Endodermal cell (in vitro differentiated cells): Measurements from ENCODE around the gene HS3ST3B1. TPM values are rescaled to one million over a fixed set of nuclear protein-coding genes. Genes with fewer than 3 reads are reported as not detected.

Experiments used
- DNase-seq: peaks from one replicate; pipeline ENCODE4 v3.0.0-alpha.2; 2017
- H3K27ac ChIP-seq: 2 replicates; pipeline ENCODE4 v1.5.1; 2013; ENCODE audit warnings: mild to moderate bottlenecking, low read depth, low read length, moderate library complexity
- H3K27me3 ChIP-seq: 2 replicates; pipeline ENCODE4 v1.6.1; 2013; ENCODE audit warnings: mild to moderate bottlenecking, low read length, moderate library complexity; ENCODE audit not compliant: insufficient read depth, control insufficient read depth, poor library complexity, severe bottlenecking
- H3K36me3 ChIP-seq: 2 replicates; pipeline ENCODE4 v1.7.0; 2013; ENCODE audit warnings: mild to moderate bottlenecking, low read length, moderate library complexity; ENCODE audit not compliant: control insufficient read depth, insufficient read depth
- H3K4me1 ChIP-seq: one replicate; pipeline ENCODE4 v1.7.0; 2013; ENCODE audit warnings: low read length; ENCODE audit not compliant: control insufficient read depth, insufficient read depth
- H3K4me3 ChIP-seq: 2 replicates; pipeline ENCODE4 v1.5.1; 2013; ENCODE audit warnings: mild to moderate bottlenecking, low read length, moderate library complexity
- H3K9ac ChIP-seq: 2 replicates; pipeline ENCODE4 v1.6.1; 2013; ENCODE audit warnings: mild to moderate bottlenecking, low read length, moderate library complexity; ENCODE audit not compliant: poor library complexity, severe bottlenecking; ENCODE audit errors: extremely low read depth
- H3K9me3 ChIP-seq: 2 replicates; pipeline ENCODE4 v1.6.1; 2013; ENCODE audit warnings: mild to moderate bottlenecking, low read length, moderate library complexity; ENCODE audit not compliant: control insufficient read depth
- H3K27ac Mint-ChIP-seq: 2 replicates; pipeline ENCODE4 v1.8.0; 2020; ENCODE audit warnings: mixed read lengths
- H3K27me3 Mint-ChIP-seq: 2 replicates; pipeline ENCODE4 v1.8.0; 2021; ENCODE audit warnings: mild to moderate bottlenecking, mixed read lengths; ENCODE audit not compliant: insufficient read depth
- H3K36me3 Mint-ChIP-seq: 2 replicates; pipeline ENCODE4 v1.8.0; 2020; ENCODE audit warnings: low read depth, mixed read lengths
- H3K4me1 Mint-ChIP-seq: 2 replicates; pipeline ENCODE4 v1.8.0; 2020; ENCODE audit warnings: mixed read lengths
- H3K4me3 Mint-ChIP-seq: 2 replicates; pipeline ENCODE4 v1.8.0; 2020; ENCODE audit warnings: mild to moderate bottlenecking, moderate library complexity, mixed read lengths
- H3K9me3 Mint-ChIP-seq: 2 replicates; pipeline ENCODE4 v1.8.0; 2020; ENCODE audit warnings: mild to moderate bottlenecking, mixed read lengths
- WGBS, 2 experiments: methylation state at CpG; one replicate each; pipeline versions ENCODE4 v1.1.5 to v1.1.7; 2013; ENCODE audit warnings: missing lambda C conversion rate in 2 of 2, mixed read lengths in 1 of 2; ENCODE audit not compliant: insufficient coverage in 1 of 2, insufficient read length in 1 of 2; 5-methylcytosine and 5-hydroxymethylcytosine counted together
- total RNA-seq, 2 donors: library from RNA; stranded (reverse); fragmentation: NEBNext Ultra II Directional in 1 of 2; extraction: Animal tissue kit (Norgen Biotek cat#: 25700) in 1 of 2; gene quantifications; 2 replicates in 1 of 2; 3 replicates in 1 of 2; pipeline ENCODE4 v1.2.1, GENCODE V29; 2021
- TF ChIP-seq, protein P1 (sequence below): fragments of 200-600 bp; sonication (generic); conservative IDR thresholded peaks from 2 replicates; pipeline ENCODE4 v1.5.0; 2021; ENCODE audit warnings: antibody characterized with exemption, mild to moderate bottlenecking

HS3ST3B1 gene
- total RNA-seq, 2 donors from 2014 or later = 5.6 to 6.9 TPM

DNA sequence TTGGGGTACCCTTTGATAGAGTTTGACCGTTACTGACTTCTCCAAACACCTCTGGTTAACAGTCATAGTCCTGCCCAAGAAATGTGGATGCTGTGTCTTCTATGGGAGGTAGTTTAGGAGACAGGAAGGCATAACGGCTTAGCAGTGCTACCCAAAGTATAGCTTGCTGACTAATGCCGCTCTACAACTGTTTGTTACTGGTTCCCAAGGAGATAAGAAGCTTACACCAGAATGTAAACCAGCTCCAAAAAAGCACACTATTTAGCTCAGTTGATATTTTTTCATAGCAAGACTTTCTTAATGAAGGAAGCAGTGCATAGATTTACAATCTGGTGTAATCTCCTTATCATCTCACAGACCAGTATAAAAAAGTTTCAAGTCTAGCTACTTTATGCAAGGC, 95.7 kb downstream of the HS3ST3B1 start:
- Mint-ChIP-seq H3K27ac (no peak overlapping the region), H3K36me3 (no peaks in the 10 kb centered on the region)
- TF ChIP-seq, protein P1, sequence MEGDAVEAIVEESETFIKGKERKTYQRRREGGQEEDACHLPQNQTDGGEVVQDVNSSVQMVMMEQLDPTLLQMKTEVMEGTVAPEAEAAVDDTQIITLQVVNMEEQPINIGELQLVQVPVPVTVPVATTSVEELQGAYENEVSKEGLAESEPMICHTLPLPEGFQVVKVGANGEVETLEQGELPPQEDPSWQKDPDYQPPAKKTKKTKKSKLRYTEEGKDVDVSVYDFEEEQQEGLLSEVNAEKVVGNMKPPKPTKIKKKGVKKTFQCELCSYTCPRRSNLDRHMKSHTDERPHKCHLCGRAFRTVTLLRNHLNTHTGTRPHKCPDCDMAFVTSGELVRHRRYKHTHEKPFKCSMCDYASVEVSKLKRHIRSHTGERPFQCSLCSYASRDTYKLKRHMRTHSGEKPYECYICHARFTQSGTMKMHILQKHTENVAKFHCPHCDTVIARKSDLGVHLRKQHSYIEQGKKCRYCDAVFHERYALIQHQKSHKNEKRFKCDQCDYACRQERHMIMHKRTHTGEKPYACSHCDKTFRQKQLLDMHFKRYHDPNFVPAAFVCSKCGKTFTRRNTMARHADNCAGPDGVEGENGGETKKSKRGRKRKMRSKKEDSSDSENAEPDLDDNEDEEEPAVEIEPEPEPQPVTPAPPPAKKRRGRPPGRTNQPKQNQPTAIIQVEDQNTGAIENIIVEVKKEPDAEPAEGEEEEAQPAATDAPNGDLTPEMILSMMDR = no peak

DNA sequence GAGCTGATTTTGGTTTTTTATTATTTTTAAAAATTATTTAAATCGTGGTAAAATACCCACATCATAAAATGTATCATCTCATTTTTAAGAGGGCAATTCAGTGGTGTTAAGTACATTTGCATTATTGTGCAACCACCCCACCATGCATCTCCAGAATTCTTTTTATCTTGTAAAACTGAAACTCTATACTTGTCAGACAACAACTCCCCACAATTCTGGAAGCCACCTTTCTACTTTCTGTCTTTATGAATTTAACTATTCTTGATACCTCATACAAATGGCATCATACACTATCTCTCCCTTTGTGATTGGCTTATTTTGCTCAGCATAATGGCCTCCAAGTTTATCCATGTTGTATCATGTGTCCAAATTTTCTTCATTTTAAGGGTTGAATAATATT, 97.9 kb downstream of the HS3ST3B1 start:
- H3K27ac Mint-ChIP-seq = no peak overlapping the region
- H3K9me3 Mint-ChIP-seq = peaks cover 29% of the 10 kb centered on the region
- no peak overlapping the region for H3K4me3 Mint-ChIP-seq

More for the DNA sequence above, 95.7 kb downstream of the HS3ST3B1 start:
- H3K4me3 ChIP-seq = no peak overlapping the region
- H3K4me1 Mint-ChIP-seq = peaks cover 2% of the 10 kb centered on the region
- WGBS, 2 experiments = 53% methylated on average over 3 of the region's 3 CpGs; no CpG with 5 or more reads in 1 of the 2 experiments
- no peaks in the 10 kb centered on the region for H3K36me3 ChIP-seq
- H3K27me3 Mint-ChIP-seq = no peaks in the 10 kb centered on the region
- peaks cover 7% of the 10 kb centered on the region for H3K9me3 Mint-ChIP-seq
- H3K9me3 ChIP-seq = peaks cover 24% of the 10 kb centered on the region
- H3K4me3 Mint-ChIP-seq = no peak overlapping the region
- no peak for DNase-seq
- no peak overlapping the region for H3K27ac ChIP-seq
- H3K4me1 ChIP-seq = no peaks in the 10 kb centered on the region
- no peak overlapping the region for H3K9ac ChIP-seq
- no peaks in the 10 kb centered on the region for H3K27me3 ChIP-seq

More for the DNA sequence above, 97.9 kb downstream of the HS3ST3B1 start:
- H3K4me1 ChIP-seq = no peaks in the 10 kb centered on the region
- H3K9ac ChIP-seq = no peak overlapping the region
- Mint-ChIP-seq H3K4me1 (no peaks in the 10 kb centered on the region), H3K27me3 (peaks cover 1% of the 10 kb centered on the region), H3K36me3 (no peaks in the 10 kb centered on the region)
- TF ChIP-seq, protein P1 = no peak
- WGBS, 2 experiments = no CpG with 5 or more reads among the region's 1 CpG
- no peak overlapping the region for H3K27ac ChIP-seq
- H3K27me3 ChIP-seq = no peaks in the 10 kb centered on the region
- no peak overlapping the region for H3K4me3 ChIP-seq
- peaks cover 28% of the 10 kb centered on the region for H3K9me3 ChIP-seq
- H3K36me3 ChIP-seq = no peaks in the 10 kb centered on the region
- no peak for DNase-seq

Other genes with a start within 250 kb of the HS3ST3B1 start
- 10 to 100 TPM; 15.0 to 15.4 TPM for gene COX10, start 231.6 kb upstream of the HS3ST3B1 start, total RNA-seq
- gene CDRT15, start 64.2 kb upstream of the HS3ST3B1 start, total RNA-seq = not detected